Right ventricle myocardium superior (tissue), 1 donor: Measurements from ENCODE around the gene WDR35. TPM values are rescaled to one million over a fixed set of nuclear protein-coding genes. Genes with fewer than 3 reads are reported as not detected.
"Not testable (repeated sequence)": the region's sequence is repeated elsewhere in the genome, so short reads cannot be mapped to it uniquely, and the experiment has no call there.

ENCODE experiments used
- ATAC-seq: fragments of 200-7000 bp; cut with Tn5 transposase; one replicate; pipeline ENCODE4 v1.9.1; 2020; ENCODE audit warnings: mild to moderate bottlenecking; ENCODE audit not compliant: poor library complexity
- DNase-seq: peaks from one replicate; pipeline ENCODE4 v3.0.0-alpha.2; 2020
- intact Hi-C: fragments of 100-400 bp; cut with DNase I; formaldehyde crosslinking; loops from one replicate; pipeline ENCODE4 v1.11.2; 2022
- total RNA-seq: library from RNA; stranded (reverse); fragmentation: NEBNext Ultra II Directional; extraction: Animal tissue kit (Norgen Biotek cat#: 25700); gene quantifications from one replicate; pipeline ENCODE4 v1.2.1, GENCODE V29; 2021
- donor health status: DM: no; HTN: yes; CAD: no; lungs with severe emphysema.

The WDR35 gene
- total RNA-seq, 1 donor from 2014 or later: 4.2 TPM

GRCh38 chr2:19949071-19949470, 40.8 kb downstream of the WDR35 start:
- no peak for DNase-seq
- intact Hi-C loops: no loop called here
- ATAC-seq: peak; percentile 43

DNA sequence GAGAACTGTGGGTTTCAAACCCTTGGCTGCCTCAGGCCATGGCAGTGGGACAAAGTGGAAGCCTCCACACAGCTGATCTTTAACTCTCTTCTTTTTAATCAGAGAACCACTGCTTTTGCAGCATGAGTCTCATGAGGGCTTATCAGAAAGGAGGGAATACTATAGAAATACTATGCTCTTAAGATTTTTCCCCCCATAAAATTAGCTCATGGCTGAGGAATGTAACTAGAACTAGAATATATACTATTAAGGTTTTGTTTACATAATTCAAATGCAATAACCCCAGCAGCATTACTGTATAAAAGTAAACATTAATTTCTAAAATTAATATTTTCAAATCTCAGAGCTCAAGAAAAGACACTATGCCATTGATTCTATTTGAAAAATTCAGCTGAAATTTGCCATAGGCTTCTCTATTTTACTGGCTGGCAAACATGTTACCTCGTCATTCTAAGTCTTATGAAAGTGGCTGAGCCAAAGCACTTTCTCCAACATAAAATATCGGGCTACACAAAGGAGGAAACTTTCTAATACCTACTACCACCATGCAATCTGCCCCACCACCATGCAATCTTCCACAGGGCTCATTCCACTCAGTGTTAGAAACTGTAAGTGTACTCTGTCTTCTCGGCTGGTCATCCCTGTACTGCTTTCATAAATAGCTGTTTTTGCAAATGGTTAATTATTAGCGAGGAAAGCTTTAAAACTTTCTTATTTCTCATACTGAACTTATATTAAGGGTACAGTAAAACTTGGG, 42.5 kb downstream of the WDR35 start:
- intact Hi-C loops: no loop called here
- ATAC-seq (no peak), DNase-seq (no peak)

GRCh38 chr2:19944205-19944845, 45.6 kb downstream of the WDR35 start:
- intact Hi-C loops: no loop called here
- DNase-seq (no peak), ATAC-seq (no peak)

- ATAC-seq (no peak), DNase-seq (no peak)
- intact Hi-C loops: no loop called here
These were observed 46.7 kb downstream of the WDR35 start for GRCh38 chr2:19943189-19943588.

DNA sequence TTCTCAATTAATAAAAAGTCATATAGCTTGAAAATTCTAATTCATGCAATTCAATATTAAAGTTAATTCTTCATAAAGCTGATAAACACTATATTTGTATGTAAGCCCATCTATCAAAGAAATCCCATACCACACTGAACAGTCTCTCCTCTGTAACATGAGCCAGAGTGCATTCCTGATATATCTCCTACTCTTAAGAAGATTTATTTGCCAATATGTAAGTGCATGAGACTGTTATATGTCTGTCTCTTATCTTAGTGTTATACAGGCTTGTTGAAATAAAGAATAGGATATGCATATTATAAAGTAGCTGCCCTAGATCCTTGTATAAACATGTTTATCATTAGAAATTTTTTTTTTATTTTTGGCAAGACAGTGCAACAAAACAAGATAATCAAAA, 47.7 kb downstream of the WDR35 start:
- ATAC-seq: peak; percentile 87
- DNase-seq: no peak
- intact Hi-C loops: no loop called here

DNA sequence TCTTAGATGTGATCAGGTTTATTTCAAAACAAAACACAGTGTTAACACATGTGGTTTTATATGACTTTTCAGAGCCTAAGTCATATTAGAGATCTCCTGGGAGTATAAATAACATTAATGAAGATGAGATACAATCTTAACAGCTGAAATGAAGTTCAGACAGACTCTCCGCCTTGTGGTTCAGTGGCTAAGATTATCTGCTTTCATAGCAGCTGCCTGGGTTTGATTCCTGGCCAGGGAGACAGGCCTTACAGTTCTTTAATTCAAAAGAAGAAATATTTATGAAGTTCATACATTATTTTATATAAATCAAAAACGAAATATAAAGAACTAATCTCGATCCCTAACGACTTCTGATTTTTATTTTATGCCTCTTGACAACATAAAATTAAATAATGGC, 52.9 kb downstream of the WDR35 start:
- intact Hi-C loops: no loop called here
- DNase-seq (no peak), ATAC-seq (no peak)

- no peak for ATAC-seq
- intact Hi-C loops: no loop called here
- DNase-seq: no peak
These were observed 53.7 kb downstream of the WDR35 start for GRCh38 chr2:19936203-19936602.

DNA sequence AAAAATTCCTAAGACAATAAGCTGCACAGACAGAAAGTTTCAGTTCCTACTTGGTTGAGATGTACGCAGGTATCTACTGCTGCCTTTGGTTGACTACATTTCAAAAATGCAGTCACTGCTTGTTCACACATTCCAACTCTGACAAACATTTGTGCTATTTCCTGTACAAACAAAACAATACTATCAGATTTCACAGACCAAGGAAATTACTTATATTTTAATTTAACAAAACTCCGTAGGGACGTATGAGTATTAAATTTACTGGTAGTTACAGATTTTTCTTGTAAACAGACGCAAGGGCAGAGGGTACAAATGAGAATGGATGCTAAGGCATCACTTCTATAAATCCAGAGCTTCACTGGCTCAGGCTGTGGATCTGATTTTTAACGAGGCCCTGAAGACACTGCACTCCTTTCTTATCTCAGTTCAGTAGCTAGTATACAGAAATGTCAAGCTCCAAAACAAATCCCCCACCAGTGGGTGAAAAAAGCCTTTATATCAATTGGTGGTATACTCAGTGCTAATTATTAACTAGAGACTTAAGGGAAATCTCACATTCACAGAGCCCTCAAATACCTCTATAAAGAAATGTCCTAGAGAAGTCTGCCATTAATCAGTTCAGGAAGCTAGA, 56.4 kb downstream of the WDR35 start:
- ATAC-seq (no peak), DNase-seq (no peak)
- intact Hi-C loops: no loop called here

GRCh38 chr2:19932928-19933327, 57.0 kb downstream of the WDR35 start:
- no peak for DNase-seq
- ATAC-seq: no peak
- intact Hi-C loops: no loop called here

DNA sequence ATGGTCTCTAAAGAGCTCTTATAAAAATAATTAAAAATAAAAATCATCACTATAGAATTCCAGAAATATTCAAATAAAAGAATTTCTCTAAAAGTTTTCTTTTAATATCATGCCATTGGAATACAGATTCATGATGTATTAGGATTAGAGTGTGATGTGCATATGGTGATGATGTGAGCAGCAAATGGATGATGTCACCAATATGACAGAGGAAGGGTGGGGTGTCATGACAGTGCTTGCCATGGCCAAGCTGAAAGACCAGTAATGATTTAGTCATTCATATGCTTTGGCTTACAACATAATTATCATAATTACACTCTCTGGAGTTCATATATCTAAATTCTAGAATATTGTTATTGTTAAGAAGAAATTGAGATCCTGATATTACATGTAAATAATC, 60.7 kb downstream of the WDR35 start:
- DNase-seq: no peak
- no peak for ATAC-seq
- intact Hi-C loops: no loop called here

GRCh38 chr2:19927816-19928215, 62.1 kb downstream of the WDR35 start:
- intact Hi-C loops, DNase-seq, ATAC-seq: not testable (repeated sequence)

DNA sequence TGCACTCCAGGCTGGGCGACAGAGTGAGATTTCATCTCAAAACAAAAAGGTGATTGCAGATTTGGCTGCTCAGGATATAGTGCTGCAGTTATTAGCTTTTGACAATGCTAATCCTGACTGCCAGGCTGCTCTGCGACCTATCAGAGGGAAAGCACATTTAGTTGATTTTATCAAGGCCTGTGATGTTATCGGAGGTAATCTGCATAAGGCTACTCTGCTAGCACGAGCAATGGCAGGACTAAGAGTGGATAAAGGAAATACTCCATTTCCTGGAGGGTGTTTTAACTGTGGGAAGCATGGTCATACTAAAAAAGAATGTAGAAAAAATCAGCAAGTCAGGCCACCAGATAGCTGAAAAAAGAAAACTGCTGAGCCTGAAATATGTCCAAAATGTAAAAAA, 65.4 kb downstream of the WDR35 start:
- DNase-seq, ATAC-seq, intact Hi-C loops: not testable (repeated sequence)

GRCh38 chr2:19922188-19922587, 67.7 kb downstream of the WDR35 start:
- intact Hi-C loops, DNase-seq, ATAC-seq: not testable (repeated sequence)

GRCh38 chr2:19916385-19916950, 73.4 kb downstream of the WDR35 start:
- no peak for DNase-seq
- intact Hi-C loops: no loop called here
- no peak for ATAC-seq

- intact Hi-C loops: no loop called here
- DNase-seq (no peak), ATAC-seq (no peak)
These were observed 75.5 kb downstream of the WDR35 start for GRCh38 chr2:19914266-19914975.

DNA sequence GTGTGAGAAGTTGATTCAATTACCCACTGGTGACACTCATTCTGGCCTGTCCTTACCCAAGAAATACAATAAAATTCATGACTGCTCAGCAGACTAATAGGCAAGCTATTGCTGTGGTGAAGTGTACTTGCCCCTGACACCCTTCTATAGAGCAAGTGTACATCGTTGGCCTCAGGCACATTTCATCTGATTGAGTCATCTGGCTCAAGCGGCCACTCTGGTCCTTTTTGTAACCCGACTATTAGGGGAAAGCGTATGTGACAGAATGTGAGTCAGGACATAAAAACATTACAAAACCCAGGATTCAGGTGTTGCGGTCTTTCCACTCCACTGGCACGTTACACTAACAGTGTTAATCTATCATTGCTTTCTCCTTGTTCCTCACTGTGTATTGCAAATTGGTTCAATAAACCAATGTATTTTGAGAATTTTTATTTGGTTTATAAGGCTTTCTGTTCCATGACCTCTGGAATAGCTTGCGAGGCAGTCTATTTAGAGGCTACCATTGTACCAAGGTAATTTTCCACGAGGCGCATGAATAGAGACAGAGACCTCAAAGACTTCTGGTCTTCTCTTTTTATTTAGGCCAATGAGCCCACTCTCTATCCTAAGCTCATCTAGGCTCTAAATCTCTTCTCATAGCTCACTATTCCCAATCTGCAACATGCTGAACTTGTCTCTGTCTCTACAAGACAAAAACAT, 77.9 kb downstream of the WDR35 start:
- ATAC-seq: no peak
- intact Hi-C loops: no loop called here
- DNase-seq: no peak

- DNase-seq (no peak), ATAC-seq (peak; percentile 8)
- intact Hi-C loops: no loop called here
These were observed 87.6 kb downstream of the WDR35 start for GRCh38 chr2:19902216-19902740.
